ENCODE measurements around the gene MYCBP. TPM values are rescaled to one million over a fixed set of nuclear protein-coding genes. Genes with fewer than 3 reads are reported as not detected.
"Not testable (repeated sequence)": the region's sequence is repeated elsewhere in the genome, so short reads cannot be mapped to it uniquely, and the experiment has no call there.

The MYCBP gene
- total RNA-seq, 1 donor, result 11.2 TPM

DNA sequence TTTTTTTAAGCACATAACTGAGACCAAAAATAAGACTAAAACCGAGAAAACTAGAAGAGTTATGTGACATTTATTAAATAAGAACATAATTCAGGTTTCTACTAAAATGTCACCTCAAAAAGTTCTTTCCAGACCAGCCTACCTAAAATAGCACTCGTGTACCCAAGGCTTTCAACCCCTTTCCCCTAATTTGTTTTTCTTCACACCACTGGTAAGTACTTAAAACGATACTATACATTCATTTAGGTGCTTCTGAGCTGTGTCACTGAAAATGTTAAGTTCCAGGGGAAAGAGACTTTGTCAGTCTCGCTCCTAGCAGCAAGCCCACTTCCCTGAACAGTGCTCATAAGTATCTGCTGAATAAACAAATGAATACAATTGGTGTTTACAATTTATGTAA is 20.4 kb downstream of the MYCBP start:
- DNase-seq (ENCODE audit: low read depth), result no peak
- TF ChIP-seq, protein P1, sequence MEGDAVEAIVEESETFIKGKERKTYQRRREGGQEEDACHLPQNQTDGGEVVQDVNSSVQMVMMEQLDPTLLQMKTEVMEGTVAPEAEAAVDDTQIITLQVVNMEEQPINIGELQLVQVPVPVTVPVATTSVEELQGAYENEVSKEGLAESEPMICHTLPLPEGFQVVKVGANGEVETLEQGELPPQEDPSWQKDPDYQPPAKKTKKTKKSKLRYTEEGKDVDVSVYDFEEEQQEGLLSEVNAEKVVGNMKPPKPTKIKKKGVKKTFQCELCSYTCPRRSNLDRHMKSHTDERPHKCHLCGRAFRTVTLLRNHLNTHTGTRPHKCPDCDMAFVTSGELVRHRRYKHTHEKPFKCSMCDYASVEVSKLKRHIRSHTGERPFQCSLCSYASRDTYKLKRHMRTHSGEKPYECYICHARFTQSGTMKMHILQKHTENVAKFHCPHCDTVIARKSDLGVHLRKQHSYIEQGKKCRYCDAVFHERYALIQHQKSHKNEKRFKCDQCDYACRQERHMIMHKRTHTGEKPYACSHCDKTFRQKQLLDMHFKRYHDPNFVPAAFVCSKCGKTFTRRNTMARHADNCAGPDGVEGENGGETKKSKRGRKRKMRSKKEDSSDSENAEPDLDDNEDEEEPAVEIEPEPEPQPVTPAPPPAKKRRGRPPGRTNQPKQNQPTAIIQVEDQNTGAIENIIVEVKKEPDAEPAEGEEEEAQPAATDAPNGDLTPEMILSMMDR (IDR thresholded peaks at IDR 0.05; ENCODE audit: insufficient read depth, low read depth, low read length), result no peak
- H3K4me3 ChIP-seq (ENCODE audit: low read depth, low read length), result no peak overlapping the region

DNA sequence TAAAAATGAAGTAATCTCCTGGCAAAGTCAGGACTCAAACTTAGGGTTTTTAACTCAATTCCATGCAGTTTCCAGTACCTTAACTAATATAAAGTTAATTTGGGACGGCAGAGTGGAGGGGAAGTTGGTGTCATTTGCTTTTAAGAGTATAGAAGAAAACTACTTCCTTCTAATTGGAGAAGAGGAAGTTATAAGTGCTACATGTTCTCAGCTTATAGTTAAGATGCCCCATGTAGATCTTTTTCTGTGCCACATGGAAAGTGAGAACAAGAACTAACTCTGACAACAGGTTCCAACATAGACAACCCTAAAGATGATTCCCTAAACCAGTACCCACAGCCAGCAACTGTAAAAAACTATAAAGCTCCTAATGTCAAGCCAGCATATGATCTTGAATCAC is 25.1 kb downstream of the MYCBP start:
- TF ChIP-seq, protein P1 (IDR thresholded peaks at IDR 0.05; ENCODE audit: insufficient read depth, low read depth, low read length), result no peak
- DNase-seq (ENCODE audit: low read depth), result no peak

DNA sequence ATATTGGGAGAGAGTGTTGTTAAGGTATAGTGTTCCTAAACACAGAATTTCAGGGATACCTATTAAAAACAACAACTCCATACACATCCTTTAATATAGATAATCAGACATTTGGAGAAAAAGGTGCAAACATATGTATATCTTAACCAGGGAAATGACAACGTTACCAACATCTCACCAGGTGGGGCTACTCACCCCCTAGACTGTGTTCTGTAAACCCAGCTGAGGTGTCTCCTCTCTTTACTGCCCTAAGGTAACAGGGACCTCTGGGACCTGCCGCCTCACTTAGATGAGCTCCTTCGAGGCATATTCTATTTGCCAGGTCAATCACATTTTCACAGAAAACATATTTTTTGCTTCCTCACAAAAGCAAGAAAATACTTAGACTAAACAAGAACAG is 26.9 kb downstream of the MYCBP start:
- H3K4me3 ChIP-seq (ENCODE audit: low read depth, low read length), result no peak overlapping the region
- DNase-seq (ENCODE audit: low read depth), result no peak
- TF ChIP-seq, protein P1 (IDR thresholded peaks at IDR 0.05; ENCODE audit: insufficient read depth, low read depth, low read length), result no peak

More for the DNA sequence above, 25.1 kb downstream of the MYCBP start:
- no peak overlapping the region for H3K4me3 ChIP-seq (ENCODE audit: low read depth, low read length)

DNA sequence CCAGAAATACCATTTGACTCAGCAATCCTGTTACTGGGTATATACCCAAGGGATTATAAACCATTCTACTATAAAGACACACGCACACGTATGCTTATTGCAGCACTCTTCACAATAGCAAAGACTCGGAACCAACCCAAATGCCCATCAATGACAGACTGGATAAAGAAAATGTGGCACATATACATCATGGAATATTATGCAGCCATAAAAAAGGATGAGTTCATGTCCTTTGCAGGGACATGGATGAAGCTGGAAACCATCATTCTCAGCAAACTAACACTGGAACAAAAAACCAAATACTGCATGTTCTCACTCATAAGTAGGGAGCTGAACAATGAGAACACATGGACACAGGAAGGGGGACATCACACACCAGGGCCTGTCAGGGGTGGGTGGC is 28.1 kb downstream of the MYCBP start:
- not testable (repeated sequence) for DNase-seq (ENCODE audit: low read depth); H3K4me3 ChIP-seq (ENCODE audit: low read depth, low read length)

DNA sequence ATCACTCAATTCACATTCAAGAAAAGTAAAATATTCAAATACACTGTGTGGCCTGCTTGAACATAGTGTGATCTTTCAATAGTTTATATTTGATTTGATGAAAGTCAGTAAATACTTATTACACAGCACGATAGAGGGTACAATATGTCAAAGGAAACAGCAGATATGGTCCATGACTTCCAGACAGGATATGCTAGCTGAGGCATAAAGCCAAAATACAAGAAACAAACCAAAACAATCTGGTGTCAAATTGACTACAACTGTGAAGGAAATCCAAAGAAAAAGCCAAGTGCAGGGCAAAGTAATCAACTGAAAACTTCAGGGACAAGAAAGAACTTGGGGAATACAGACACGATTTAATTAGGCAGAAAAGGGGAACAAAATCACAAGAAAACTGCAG is 32.9 kb downstream of the MYCBP start:
- no peak for DNase-seq (ENCODE audit: low read depth)
- H3K4me3 ChIP-seq (ENCODE audit: low read depth, low read length), result no peak overlapping the region
- TF ChIP-seq, protein P1 (IDR thresholded peaks at IDR 0.05; ENCODE audit: insufficient read depth, low read depth, low read length), result no peak

DNA sequence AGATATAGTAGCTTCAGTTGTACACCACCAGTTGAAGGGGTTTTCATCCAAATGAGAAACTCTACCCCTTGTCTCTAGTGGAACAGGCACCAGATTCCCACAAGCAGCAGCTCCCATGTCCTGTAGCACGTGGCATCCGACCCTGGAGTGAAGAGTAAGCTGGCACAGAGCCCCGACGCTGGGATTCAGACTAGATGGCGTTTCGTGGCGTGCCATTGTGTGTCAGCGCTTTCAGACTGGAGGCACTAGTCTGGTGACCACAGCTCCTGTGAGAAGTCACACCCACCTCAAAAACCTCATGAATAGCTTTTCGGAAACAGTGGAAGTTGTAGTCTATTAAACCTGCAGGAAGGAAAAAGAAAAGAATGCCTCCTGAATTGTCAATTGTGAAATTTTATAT is 33.8 kb downstream of the MYCBP start:
- no peak overlapping the region for H3K4me3 ChIP-seq (ENCODE audit: low read depth, low read length)
- TF ChIP-seq, protein P1 (IDR thresholded peaks at IDR 0.05; ENCODE audit: insufficient read depth, low read depth, low read length), result no peak
- no peak for DNase-seq (ENCODE audit: low read depth)

DNA sequence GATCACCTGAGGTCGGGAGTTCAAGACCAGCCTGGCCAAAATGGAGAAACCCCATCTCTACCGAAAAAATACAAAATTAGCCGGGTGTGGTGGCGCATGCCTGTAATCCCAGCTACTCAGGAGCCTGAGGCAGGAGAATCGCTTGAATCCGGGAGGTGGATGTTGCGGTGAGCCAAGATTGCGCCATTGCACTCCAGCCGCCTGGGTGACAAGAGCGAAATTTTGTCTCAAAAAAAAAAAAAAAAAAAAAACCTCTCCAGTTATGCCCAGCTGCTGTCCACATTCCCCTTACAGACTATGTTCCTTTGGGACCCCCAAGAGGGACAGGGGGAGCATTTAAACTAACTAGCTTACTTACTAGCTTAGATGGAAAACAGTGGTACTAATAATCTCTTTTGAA is 36.8 kb downstream of the MYCBP start:
- H3K4me3 ChIP-seq (ENCODE audit: low read depth, low read length); DNase-seq (ENCODE audit: low read depth): not testable (repeated sequence)

DNA sequence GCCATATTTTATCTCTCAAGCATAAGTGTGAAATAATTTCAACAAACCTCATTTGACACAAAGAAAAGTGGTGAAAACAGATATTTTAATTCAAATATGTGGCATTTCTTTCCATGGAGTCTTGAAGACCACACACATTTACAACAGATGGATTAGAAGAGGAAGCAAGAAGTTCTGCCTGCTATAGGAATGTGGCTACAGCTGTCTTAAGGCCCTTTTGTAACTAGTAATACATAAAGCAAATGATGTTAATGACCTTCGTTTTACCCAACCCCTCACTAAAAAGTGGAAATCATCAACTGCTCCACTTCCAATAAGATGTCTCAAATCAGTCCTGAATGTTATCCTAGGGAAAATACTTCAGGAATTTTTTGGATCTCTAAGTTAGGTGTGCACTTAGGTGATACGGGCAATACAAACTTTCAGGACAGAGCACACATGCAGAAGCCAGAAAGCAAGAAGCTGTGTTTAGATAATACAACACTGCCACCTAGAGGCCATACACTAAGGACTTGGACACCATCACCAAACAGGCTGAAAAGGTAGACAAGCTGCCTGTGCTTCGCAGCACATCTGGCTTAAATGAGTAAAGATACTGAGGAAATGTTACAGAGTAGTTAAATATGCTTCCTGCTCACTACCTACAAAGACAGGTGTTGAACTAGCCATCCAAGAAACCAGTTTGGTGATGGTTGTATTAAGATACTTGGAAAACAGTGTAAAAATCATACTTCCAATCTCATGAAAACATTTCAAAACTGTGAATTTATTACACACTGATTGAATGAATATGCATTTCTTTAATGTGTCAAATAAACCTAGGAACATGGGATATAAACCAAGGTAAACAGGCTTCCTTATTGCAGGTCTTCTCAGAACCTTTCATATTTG is 38.0 kb downstream of the MYCBP start:
- DNase-seq (ENCODE audit: low read depth), result peak; percentile 89
- H3K4me3 ChIP-seq (ENCODE audit: low read depth, low read length), result no peak overlapping the region
- TF ChIP-seq, protein P1 (IDR thresholded peaks at IDR 0.05; ENCODE audit: insufficient read depth, low read depth, low read length), result peak; percentile 78

Measured in fibroblast of villous mesenchyme (primary cell).